Stimulated activated CD4-positive, alpha-beta T cell treated with anti-CD3 and anti-CD28 coated beads, Interleukin-4, amount 100 ng/mL, for 4 hours (primary cell): ENCODE data around the gene NEDD4L.
A peak's percentile ranks its signal among the peaks of the same experiment; 100 is the strongest.
"Not testable (repeated sequence)": the region's sequence is repeated elsewhere in the genome, so short reads cannot be mapped to it uniquely, and the experiment has no call there.

ENCODE experiments used
- DNase-seq, 2 experiments: peaks; one replicate each; pipeline ENCODE4 v3.0.0-alpha.2; 2020

NEDD4L gene

DNA sequence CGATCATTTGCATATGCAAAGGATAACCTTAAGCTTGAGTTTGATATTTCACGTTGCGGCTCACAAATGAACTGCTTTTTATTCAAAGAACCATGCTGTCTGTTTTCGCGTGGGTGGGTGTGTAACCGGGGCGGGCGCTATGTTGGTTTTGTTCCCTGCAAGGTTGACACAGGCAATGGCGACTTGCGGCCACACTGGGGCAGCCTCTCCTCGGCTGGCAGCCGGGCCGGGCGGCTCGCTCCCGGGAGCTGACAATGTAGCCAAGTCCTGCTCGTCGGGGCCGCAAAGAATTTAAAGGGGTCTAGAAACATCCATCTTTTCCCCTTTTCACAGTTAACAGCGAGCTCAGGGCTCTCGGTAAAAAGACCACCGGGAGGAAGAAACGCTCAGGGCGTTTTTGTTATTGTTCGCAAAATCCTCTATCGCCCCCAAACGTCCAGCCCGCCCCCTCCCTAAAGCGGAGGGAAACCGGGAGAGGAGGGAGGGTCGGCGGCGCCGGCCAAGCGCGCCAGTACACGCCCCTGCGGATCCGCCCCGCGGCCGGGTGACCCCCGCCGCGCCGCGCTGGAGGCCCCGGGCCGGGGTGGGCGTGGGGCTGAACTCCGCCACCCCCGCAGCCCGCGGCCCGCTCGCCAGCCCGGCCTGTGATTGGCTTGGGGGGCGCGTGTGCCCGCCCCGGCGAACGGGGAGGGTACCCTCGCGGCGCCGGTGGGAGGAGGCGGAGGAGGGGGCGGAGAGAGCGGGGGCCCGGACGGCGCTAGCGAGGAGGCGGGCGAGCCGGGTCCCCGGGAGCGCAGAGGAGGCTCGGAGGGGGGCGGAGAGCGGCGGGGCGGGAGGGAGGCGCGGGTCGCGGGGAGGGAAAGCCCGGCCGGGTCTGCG is at the start of gene NEDD4L:
Gene NEDD4L (plus strand): TSS at position 736 of the 879 bp plus-strand sequence. CDS start 435 bp downstream, outside the sequence.
- DNase-seq: peak; percentile 71 to 81

- DNase-seq: no peak
These were observed 48.7 kb upstream of the NEDD4L start for GRCh38 chr18:57995331-57995730.

DNA sequence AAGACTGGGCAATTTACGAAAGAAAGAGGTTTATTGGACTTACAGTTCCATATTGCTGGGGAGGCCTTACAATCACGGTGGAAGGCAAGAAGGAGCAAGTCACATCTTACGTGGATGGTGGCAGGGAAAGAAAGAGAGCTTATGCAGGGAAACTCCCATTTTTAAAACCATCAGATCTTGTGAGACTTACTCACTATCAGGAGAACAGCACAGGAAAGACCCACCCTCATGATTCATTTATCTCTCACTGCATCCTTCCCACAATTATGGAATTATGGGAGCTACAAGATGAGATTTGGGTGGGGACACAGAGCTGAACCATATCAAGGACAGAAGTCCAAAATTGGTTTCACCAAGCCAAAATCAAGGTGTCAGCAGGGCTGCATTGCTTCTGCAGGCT is 47.1 kb upstream of the NEDD4L start:
- not testable (repeated sequence) for DNase-seq

DNA sequence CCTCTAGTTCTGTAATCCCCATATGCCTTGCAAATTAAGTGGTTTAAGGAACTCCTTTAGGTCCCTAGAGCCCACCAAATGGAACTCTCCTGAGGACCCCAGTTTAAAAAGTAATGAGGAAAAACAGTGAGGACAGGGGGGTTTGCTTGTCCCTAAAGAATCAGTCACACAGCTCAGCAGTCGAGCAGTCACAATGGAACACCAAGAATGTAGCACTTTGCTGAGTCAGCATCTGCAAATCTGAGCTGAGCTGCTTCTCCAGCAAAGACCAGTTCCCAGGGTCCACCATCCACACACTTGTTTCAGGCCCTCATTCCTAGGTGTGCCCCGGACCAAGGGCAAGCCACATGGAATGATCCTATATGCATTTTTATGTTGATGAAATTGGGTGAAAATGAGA is 46.2 kb upstream of the NEDD4L start:
- no peak for DNase-seq

- no peak for DNase-seq
These were observed 45.6 kb upstream of the NEDD4L start for GRCh38 chr18:57998461-57998860.

GRCh38 chr18:58004317-58004716 is 39.7 kb upstream of the NEDD4L start:
- DNase-seq: no peak

DNA sequence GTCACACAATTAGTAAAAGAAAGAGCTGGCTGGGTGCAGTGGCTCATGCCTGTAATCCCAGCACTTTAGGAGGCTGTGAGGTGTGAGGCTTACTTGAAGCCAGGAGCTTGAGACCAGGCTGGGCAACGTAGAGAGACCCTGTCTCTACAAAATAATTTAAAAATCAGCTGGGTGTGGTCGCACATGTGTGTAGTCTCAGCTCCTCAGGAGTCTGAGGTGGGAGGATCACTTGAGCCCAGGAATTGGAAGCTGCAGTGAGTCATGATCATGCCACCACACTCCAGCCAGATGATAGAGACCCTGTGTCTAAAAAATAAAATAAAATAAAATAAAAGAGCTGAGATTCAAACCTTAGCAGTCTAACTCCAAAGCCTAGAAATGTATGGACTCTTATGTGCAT is 39.0 kb upstream of the NEDD4L start:
- DNase-seq: no peak

GRCh38 chr18:58005885-58006523 is 38.0 kb upstream of the NEDD4L start:
- no peak for DNase-seq

DNA sequence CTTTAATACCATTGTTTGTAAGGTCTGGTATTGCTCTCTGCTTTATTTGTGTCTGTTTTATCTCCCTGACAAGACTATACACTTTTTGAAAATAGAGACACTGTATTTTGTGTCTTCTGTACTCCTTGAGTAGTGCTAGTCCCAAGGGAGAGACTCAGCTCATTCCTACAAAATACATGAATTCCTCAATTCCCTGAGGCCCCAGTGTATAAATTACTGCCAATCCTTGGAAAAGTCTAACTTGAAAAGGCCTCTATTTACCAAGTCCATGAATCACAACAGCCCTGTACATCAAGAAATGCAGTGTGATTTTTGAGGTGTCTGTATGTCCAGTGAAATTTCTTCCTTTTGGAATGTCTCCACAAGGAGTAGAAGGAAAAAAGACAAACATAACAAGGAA is 34.9 kb upstream of the NEDD4L start:
- no peak for DNase-seq

- no peak for DNase-seq
These were observed 33.8 kb upstream of the NEDD4L start for GRCh38 chr18:58010265-58010664.

DNA sequence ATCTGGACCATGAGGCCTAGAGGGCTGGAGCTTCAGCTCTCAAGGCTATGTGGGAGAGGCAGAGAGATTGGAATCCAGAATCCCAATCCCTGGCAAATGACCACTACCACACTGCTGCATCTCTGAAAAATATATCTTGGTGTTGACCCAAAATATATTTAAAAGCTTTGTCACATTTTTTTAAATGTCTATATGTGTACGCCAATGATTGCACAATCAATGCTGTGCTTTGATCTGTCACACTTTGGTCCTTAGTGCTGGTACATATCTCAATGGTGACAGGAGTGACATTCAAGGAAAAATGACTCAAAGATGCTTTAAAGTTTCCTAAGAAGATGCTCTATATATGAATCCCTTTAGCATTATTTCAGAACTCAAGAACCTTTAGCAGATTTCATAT is 31.7 kb upstream of the NEDD4L start:
- no peak for DNase-seq

DNA sequence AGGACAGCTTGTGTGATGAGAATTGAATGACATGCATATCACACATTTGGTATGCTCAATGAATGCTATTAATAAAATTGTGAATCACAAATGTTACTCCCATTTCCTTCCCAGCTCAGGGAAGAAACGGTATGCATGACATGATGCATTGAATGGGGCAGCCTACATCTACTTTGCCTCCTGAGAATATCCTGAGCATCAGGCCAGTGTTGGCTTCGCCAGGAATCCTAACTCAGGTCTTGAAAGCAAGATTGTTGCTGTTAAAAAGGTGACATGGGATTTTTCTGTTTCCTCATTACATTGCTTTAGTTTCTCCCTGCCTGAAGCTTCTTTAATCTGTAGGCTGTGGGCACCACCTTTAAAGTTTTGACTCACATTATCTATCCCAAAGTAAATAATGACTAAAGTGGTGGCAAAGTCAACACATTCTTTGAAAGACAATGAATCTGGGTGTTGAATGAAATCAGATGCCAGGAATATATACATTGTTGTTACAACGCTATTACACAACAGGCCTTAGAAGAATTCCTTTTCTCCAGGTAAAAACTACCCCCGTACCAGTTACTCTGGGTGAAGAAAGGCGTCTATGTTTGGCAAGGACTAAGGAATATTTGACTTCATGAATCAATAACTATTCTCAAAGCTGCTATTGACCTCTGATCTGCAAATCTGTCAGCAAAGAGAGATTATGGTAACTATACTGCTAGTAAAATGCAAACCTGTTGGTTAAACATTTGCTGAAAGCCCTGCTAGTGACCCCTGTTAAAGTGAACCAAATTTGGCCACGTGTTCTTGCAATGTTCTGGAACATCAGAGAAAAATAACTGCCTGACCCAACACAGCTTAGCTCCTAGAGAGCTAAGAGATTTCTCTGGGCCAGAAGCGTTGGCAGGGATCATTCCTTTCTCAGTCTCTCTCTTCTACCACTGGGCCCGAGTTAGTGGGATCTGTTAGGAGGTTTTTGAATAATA is 30.5 kb upstream of the NEDD4L start:
- DNase-seq: no peak

DNA sequence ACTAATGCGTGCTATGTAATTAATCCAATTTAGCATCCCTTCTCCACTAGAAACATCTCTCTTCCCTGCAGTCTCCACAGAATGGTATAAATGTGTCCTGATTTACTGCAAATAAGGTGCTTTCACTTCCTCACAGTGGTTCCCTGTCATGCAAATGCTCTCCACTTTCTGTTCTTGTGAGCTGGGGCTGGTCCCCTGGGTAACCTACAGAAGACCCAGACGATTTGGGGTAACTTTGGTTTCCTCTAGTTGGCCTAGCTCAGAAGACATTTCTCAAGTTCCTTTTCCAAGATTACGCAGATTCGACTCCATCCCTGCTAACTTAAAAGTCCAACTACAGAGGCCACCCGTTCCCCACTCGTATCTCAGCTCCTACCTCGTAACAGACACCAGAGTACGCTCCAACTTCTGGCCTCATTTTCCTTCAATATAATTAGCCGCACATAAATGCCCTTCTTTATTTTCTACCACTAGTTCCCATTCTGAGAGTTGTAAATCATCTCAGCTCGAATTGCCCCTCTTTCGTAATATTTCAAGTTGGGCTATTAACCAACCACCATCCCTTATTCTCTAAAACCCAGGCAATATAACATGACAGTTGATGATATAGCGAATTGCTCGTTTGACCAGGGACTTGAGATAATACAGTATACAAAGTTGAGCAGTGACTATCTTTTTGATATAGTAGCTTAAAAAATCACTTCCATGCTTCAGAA is 28.8 kb upstream of the NEDD4L start:
- DNase-seq: no peak

DNA sequence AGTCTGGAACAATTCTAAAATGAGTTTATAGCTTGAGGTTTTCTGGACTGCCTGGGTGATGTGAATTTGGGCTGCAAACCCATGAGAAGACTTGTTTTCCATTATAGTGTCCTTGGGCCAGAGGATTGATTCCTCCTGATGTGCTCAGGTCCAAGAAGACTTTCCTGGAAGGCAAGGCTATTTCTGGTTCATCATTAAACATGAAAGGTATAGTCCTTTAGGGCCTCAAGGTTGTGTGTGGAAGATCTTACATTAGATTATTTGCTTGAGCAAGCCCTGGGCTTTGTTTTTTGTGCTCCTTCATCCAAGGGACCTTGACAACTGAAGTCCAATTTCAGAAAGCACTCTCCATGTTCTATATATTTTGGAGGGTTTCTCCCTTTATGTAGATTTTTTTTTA is 26.8 kb upstream of the NEDD4L start:
- DNase-seq: no peak

GRCh38 chr18:58020567-58021107 is 23.4 kb upstream of the NEDD4L start:
- DNase-seq: no peak

- no peak for DNase-seq
These were observed 22.5 kb upstream of the NEDD4L start for GRCh38 chr18:58021504-58021903.

DNA sequence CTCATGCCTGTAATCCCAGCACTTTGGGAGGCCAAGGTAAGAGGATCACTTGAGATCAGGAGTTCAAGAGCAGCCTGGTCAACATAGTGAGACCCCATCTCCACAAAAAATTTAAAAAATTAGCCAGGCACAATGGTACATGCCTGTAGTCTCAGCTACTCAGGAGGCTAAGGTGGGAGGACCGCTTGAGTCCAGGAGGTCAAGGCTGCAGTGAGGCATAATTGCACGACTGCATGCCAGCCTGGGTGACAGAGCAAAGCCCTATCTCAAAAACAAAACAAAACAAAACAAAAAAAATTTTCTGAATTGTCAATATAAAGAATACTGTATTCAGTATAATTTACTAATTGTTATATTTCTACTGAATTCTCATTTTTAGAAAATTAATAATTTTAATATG is 20.9 kb upstream of the NEDD4L start:
- DNase-seq: no peak

DNA sequence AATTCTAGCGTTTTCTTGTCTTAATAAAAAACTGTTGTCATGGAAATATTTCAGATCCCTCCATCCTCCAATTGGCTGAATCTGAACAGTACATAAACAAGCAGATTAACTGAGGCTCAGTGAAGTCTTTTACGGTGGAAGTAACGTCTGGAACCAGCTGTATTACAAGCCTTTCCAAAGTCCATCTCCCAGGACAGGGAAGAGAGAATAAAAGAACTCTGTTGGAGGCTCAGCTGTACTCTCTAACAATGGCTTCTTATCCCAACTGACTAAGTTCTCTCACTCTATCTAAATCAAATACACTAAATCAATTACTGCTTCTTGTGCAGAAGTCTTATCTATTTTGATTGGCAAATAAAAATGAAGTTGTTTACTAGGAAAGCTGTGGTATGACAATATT is 19.9 kb upstream of the NEDD4L start:
- no peak for DNase-seq

DNA sequence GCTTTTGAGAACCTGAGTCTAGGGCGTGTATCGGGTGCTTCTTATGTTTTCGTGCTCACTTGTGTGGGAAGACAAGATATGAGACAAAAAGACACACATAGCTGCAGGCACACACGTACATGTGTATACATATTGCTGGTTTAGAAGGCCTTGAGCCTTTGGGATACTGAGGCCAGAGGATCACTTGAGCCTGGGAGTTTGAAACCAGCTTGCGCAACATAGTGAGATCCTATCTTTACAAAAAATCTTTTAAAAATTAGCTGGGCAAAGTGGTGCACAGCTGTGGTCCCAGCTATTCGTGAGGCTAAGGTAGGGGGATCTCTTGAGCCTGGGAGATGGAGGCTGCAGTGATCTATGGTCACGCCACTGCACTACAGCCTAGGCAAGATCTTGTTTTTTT is 18.8 kb upstream of the NEDD4L start:
- no peak for DNase-seq

DNA sequence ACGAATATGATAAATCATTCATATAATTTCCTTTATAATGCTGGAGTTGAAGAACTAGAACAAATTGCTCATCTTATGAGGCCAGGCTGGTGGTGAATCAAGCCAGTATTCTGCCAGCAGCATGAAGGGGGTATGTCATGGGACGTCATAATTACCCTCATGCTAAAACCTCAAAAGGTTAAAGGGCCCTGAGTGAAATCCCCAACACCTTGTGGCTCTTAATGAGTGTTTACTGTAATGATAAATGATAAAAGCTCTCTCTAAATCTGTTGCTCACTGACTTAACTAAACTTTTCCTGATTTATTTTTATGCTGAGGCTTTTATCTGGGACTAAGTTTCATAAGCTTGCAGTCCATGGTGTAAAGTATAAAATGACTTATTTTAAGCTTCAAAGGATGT is 18.3 kb upstream of the NEDD4L start:
- DNase-seq: no peak

GRCh38 chr18:58026395-58026794 is 17.6 kb upstream of the NEDD4L start:
- no peak for DNase-seq

GRCh38 chr18:58026857-58027256 is 17.2 kb upstream of the NEDD4L start:
- DNase-seq: no peak
